Measurements from ENCODE around the gene RTKN. TPM values are rescaled to one million over a fixed set of nuclear protein-coding genes. Genes with fewer than 3 reads are reported as not detected.

The RTKN gene
- polyA plus RNA-seq, 1 of the 3 experiments (the other 2 are of a cell fraction) = 22.6 TPM

- TF ChIP-seq CTCF (IDR thresholded peaks at IDR 0.05) (no peak), YY1 (IDR thresholded peaks at IDR 0.05; ENCODE audit: low read depth) (no peak), GATA2 (CRISPR knock-in tag; IDR thresholded peaks at IDR 0.05) (no peak), USF2 (IDR thresholded peaks at IDR 0.05; ENCODE audit: borderline replicate concordance, low read depth, low read length) (no peak), MEF2A (IDR thresholded peaks at IDR 0.05; ENCODE audit: borderline replicate concordance, low read depth) (no peak), FOSL2 (IDR thresholded peaks at IDR 0.05; ENCODE audit: borderline replicate concordance, low read depth) (no peak)
Measured at GRCh38 chr2:74464406-74464805, 22.7 kb upstream of the RTKN start (continued).

GRCh38 chr2:74462786-74463105 is 21.0 kb upstream of the RTKN start:
- no peaks in the 10 kb centered on the region for H3K27me3 ChIP-seq (ENCODE audit: insufficient read depth)
- no peak overlapping the region for H3K9ac ChIP-seq
- H3K9me3 ChIP-seq = no peaks in the 10 kb centered on the region
- no peak overlapping the region; a peak in 1 of 4 replicates for H3K27ac ChIP-seq (ENCODE audit: low read depth in 2 of 2, low read length in 1 of 2)
- no peak overlapping the region for H3K4me3 ChIP-seq (ENCODE audit: low read depth in 2 of 2, low read length in 1 of 2)
- H3K36me3 ChIP-seq (replicated peaks in 1 of 2; ENCODE audit: control insufficient read depth in 1 of 2, insufficient read depth in 2 of 2, low read length in 1 of 2) = peaks cover 0 to 28% of the 10 kb centered on the region in 2 experiments
- H3K4me2 ChIP-seq = no peak overlapping the region
- H3K9me2 ChIP-seq = no peaks in the 10 kb centered on the region
- H4K20me1 ChIP-seq (ENCODE audit: insufficient read depth) = no peaks in the 10 kb centered on the region
- WGBS (ENCODE audit: low lambda C conversion rate) = 85% methylated on average over 4 of the region's 4 CpGs
- no peak overlapping the region for H2AFZ ChIP-seq (ENCODE audit: low read depth)
- peaks cover 5 to 22% of the 10 kb centered on the region in 2 experiments; a peak in 1 of 4 replicates for H3K4me1 ChIP-seq (ENCODE audit: control insufficient read depth in 1 of 2, insufficient read depth in 2 of 2, low read depth in 1 of 2, low read length in 1 of 2)
- H3K79me2 ChIP-seq (ENCODE audit: insufficient read depth) = peaks cover 47% of the 10 kb centered on the region
- peaks cover 12% of the 10 kb centered on the region for H3F3A ChIP-seq (replicated peaks; ENCODE audit: insufficient read depth)
- CTCF ChIA-PET = interaction anchor here (1.0 kb wide), 1 partner anchor 125 kb away, joined by 3 read pairs; no protein-coding TSS in a partner anchor
- TF ChIP-seq GATA2 (CRISPR knock-in tag; IDR thresholded peaks at IDR 0.05) (no peak), USF2 (IDR thresholded peaks at IDR 0.05; ENCODE audit: borderline replicate concordance, low read depth, low read length) (no peak), ELF1 (IDR thresholded peaks at IDR 0.05) (no peak), RFX5 (IDR thresholded peaks at IDR 0.05; ENCODE audit: low read length) (no peak), EZH2phosphoT487 (IDR thresholded peaks at IDR 0.05; ENCODE audit: borderline replicate concordance, low read depth) (no peak), FOXJ3 (CRISPR knock-in tag; IDR thresholded peaks at IDR 0.05) (no peak), RAD21 (IDR thresholded peaks at IDR 0.05; ENCODE audit: low read length) (no peak), FOXM1 (IDR thresholded peaks at IDR 0.05; ENCODE audit: low read depth) (no peak), NFIC (IDR thresholded peaks at IDR 0.05; ENCODE audit: borderline replicate concordance) (no peak), TCF12 (IDR thresholded peaks at IDR 0.05) (no peak), NRF1 (IDR thresholded peaks at IDR 0.05; ENCODE audit: low read depth, low read length) (no peak)
- DNase-seq = no peak
- POLR2A ChIA-PET = interaction anchor here (5.9 kb wide), 1 partner anchor 11 kb away, joined by 60 read pairs; the partner anchor contains the start of gene MRPL53
